Activated CD4-positive, alpha-beta T cell treated with anti-CD3 and anti-CD28 coated beads for 36 hours (primary cell): ENCODE results near the gene KLHL24. TPM values are rescaled to one million over a fixed set of nuclear protein-coding genes. Genes with fewer than 3 reads are reported as not detected.
A peak's percentile ranks its signal among the peaks of the same experiment; 100 is the strongest.
"Not testable (repeated sequence)": the region's sequence is repeated elsewhere in the genome, so short reads cannot be mapped to it uniquely, and the experiment has no call there.

Experiments
- ATAC-seq: fragments of 200-7000 bp; cut with Tn5 transposase; one replicate; pipeline ENCODE4 v1.10.0; 2021; ENCODE audit warnings: mild to moderate bottlenecking, moderate library complexity
- CTCF ChIA-PET: fragments of 350-600 bp; sonication (Branson Sonifier 250); formaldehyde crosslinking; loops from one replicate; lab custom pipeline; 2021; ENCODE audit warnings: antibody characterized with exemption; lab: Charles Lee
- POLR2A ChIA-PET: fragments of 350-600 bp; sonication (Branson Sonifier 250); formaldehyde crosslinking; loops from one replicate; lab custom pipeline; 2021; ENCODE audit warnings: antibody characterized with exemption, inconsistent platforms; lab: Charles Lee
- DNase-seq: peaks from one replicate; pipeline ENCODE4 v3.0.0-alpha.2; 2020
- H3K27ac Mint-ChIP-seq: one replicate; pipeline ENCODE4 v1.8.0; 2021; ENCODE audit warnings: mixed read lengths
- H3K27me3 Mint-ChIP-seq: one replicate; pipeline ENCODE4 v1.8.0; 2021; ENCODE audit warnings: mixed read lengths
- H3K36me3 Mint-ChIP-seq: one replicate; pipeline ENCODE4 v1.8.0; 2021; ENCODE audit warnings: low read depth, mixed read lengths
- H3K4me1 Mint-ChIP-seq: one replicate; pipeline ENCODE4 v1.8.0; 2021; ENCODE audit warnings: mixed read lengths
- H3K4me3 Mint-ChIP-seq: one replicate; pipeline ENCODE4 v1.8.0; 2021; ENCODE audit warnings: mild to moderate bottlenecking, moderate library complexity, mixed read lengths
- H3K9me3 Mint-ChIP-seq: one replicate; pipeline ENCODE4 v1.8.0; 2021; ENCODE audit warnings: low read depth, mixed read lengths
- intact Hi-C, 2 experiments: fragments of 100-400 bp; cut with DNase I in 1 of 2; cut with micrococcal nuclease in 1 of 2; formaldehyde crosslinking; loops; one replicate each; pipeline versions ENCODE4 v1.14.2 to v1.15.1; 2022 to 2024; cut with DNase I, micrococcal nuclease
- total RNA-seq, 2 experiments: library from RNA; stranded (reverse); gene quantifications; one replicate each; pipeline ENCODE4 v1.2.3, GENCODE V29; 2021

KLHL24 gene
- total RNA-seq, 2 experiments from 2014 or later, result 9.6 to 15.8 TPM

- H3K27ac Mint-ChIP-seq, result no peak overlapping the region
- ChIA-PET CTCF (interaction anchor here (1.5 kb wide), 1 partner anchor 18 kb away, joined by 5 read pairs; no protein-coding TSS in a partner anchor), POLR2A (no interaction called here)
- H3K36me3 Mint-ChIP-seq, result no peaks in the 10 kb centered on the region
- DNase-seq (no peak), ATAC-seq (no peak)
- H3K27me3 Mint-ChIP-seq, result peaks cover 1% of the 10 kb centered on the region
- intact Hi-C loops, result no loop called here
- H3K4me3 Mint-ChIP-seq, result no peak overlapping the region
- H3K9me3 Mint-ChIP-seq, result no peaks in the 10 kb centered on the region
- no peaks in the 10 kb centered on the region for H3K4me1 Mint-ChIP-seq
Observed at GRCh38 chr3:183618542-183618941, 16.9 kb upstream of the KLHL24 start.

- intact Hi-C loops, result no loop called here
- CTCF ChIA-PET, result interaction anchor here (1.5 kb wide), 1 partner anchor 18 kb away, joined by 5 read pairs; no protein-coding TSS in a partner anchor
- Mint-ChIP-seq H3K4me1 (no peaks in the 10 kb centered on the region), H3K27ac (no peak overlapping the region), H3K4me3 (no peak overlapping the region), H3K9me3 (no peaks in the 10 kb centered on the region), H3K36me3 (no peaks in the 10 kb centered on the region), H3K27me3 (peaks cover 1% of the 10 kb centered on the region)
- DNase-seq, result no peak
- ATAC-seq, result no peak
- POLR2A ChIA-PET, result interaction anchor here (0.6 kb wide), 1 partner anchor 13 kb away, joined by 3 read pairs; no protein-coding TSS in a partner anchor
Observed at GRCh38 chr3:183619010-183619409, 16.4 kb upstream of the KLHL24 start.

- H3K27me3 Mint-ChIP-seq, result peaks cover under 1% of the 10 kb centered on the region
- ATAC-seq, result no peak
- POLR2A ChIA-PET, result interaction anchor here (0.6 kb wide), 1 partner anchor 12 kb away, joined by 3 read pairs; no protein-coding TSS in a partner anchor
- H3K4me3 Mint-ChIP-seq, result no peak overlapping the region
- no peaks in the 10 kb centered on the region for H3K9me3 Mint-ChIP-seq
- intact Hi-C loops, result no loop called here
- no peaks in the 10 kb centered on the region for H3K4me1 Mint-ChIP-seq
- no peaks in the 10 kb centered on the region for H3K36me3 Mint-ChIP-seq
- CTCF ChIA-PET, result interaction anchor here (1.5 kb wide), 1 partner anchor 17 kb away, joined by 5 read pairs; no protein-coding TSS in a partner anchor
- H3K27ac Mint-ChIP-seq, result no peak overlapping the region
- DNase-seq, result no peak
Observed at GRCh38 chr3:183619624-183620251, 15.7 kb upstream of the KLHL24 start.

GRCh38 chr3:183620252-183620628 lies 15.2 kb upstream of the KLHL24 start:
- POLR2A ChIA-PET, result no interaction called here
- CTCF ChIA-PET, result no interaction called here
- Mint-ChIP-seq H3K27me3 (no peaks in the 10 kb centered on the region), H3K4me3 (no peak overlapping the region), H3K4me1 (no peaks in the 10 kb centered on the region), H3K9me3 (no peaks in the 10 kb centered on the region), H3K36me3 (no peaks in the 10 kb centered on the region), H3K27ac (no peak overlapping the region)
- no peak for DNase-seq
- intact Hi-C loops, result no loop called here
- no peak for ATAC-seq

GRCh38 chr3:183622473-183622872 lies 12.9 kb upstream of the KLHL24 start:
- H3K36me3 Mint-ChIP-seq, DNase-seq, POLR2A ChIA-PET, ATAC-seq, H3K4me1 Mint-ChIP-seq, H3K4me3 Mint-ChIP-seq, H3K9me3 Mint-ChIP-seq, H3K27me3 Mint-ChIP-seq, intact Hi-C loops, H3K27ac Mint-ChIP-seq: not testable (repeated sequence)
- CTCF ChIA-PET, result interaction anchor here (0.6 kb wide), 1 partner anchor 791 kb away, joined by 4 read pairs; no protein-coding TSS in a partner anchor

- Mint-ChIP-seq H3K27ac (no peak overlapping the region), H3K9me3 (no peaks in the 10 kb centered on the region), H3K4me1 (no peaks in the 10 kb centered on the region), H3K4me3 (no peak overlapping the region), H3K36me3 (no peaks in the 10 kb centered on the region), H3K27me3 (no peaks in the 10 kb centered on the region)
- ATAC-seq (no peak), DNase-seq (no peak)
- ChIA-PET POLR2A (no interaction called here), CTCF (interaction anchor here (0.7 kb wide), 1 partner anchor 911 kb away, joined by 3 read pairs; no protein-coding TSS in a partner anchor)
- intact Hi-C loops, result no loop called here
Observed at GRCh38 chr3:183626877-183627594, 8.4 kb upstream of the KLHL24 start.

- CTCF ChIA-PET, result interaction anchor here (0.7 kb wide), 1 partner anchor 31 kb away, joined by 3 read pairs; no protein-coding TSS in a partner anchor
- no peak overlapping the region for H3K4me3 Mint-ChIP-seq
- H3K27ac Mint-ChIP-seq, result no peak overlapping the region
- POLR2A ChIA-PET, result no interaction called here
- ATAC-seq (no peak), DNase-seq (no peak)
- H3K9me3 Mint-ChIP-seq, result no peaks in the 10 kb centered on the region
- intact Hi-C loops, result no loop called here
- no peaks in the 10 kb centered on the region for H3K36me3 Mint-ChIP-seq
- peaks cover 3% of the 10 kb centered on the region for H3K4me1 Mint-ChIP-seq
- H3K27me3 Mint-ChIP-seq, result no peaks in the 10 kb centered on the region
Observed at GRCh38 chr3:183629546-183630301, 5.7 kb upstream of the KLHL24 start.

GRCh38 chr3:183631715-183632114 lies 3.7 kb upstream of the KLHL24 start:
- intact Hi-C loops, result no loop called here
- Mint-ChIP-seq H3K9me3 (no peaks in the 10 kb centered on the region), H3K4me3 (no peak overlapping the region), H3K36me3 (no peaks in the 10 kb centered on the region), H3K27me3 (no peaks in the 10 kb centered on the region), H3K4me1 (peaks cover 9% of the 10 kb centered on the region), H3K27ac (no peak overlapping the region)
- CTCF ChIA-PET, result interaction anchor here (0.6 to 1.0 kb wide), 2 partner anchors 10 to 274 kb away, joined by 3 read pairs; no protein-coding TSS in a partner anchor
- DNase-seq (no peak), ATAC-seq (no peak)
- POLR2A ChIA-PET, result interaction anchor here (0.7 kb wide), 1 partner anchor 12 kb away, joined by 3 read pairs; no protein-coding TSS in a partner anchor

GRCh38 chr3:183632725-183633124 lies 2.7 kb upstream of the KLHL24 start:
- H3K4me3 Mint-ChIP-seq, H3K9me3 Mint-ChIP-seq, H3K36me3 Mint-ChIP-seq, POLR2A ChIA-PET, intact Hi-C loops, CTCF ChIA-PET, H3K27me3 Mint-ChIP-seq, DNase-seq, ATAC-seq, H3K27ac Mint-ChIP-seq: not testable (repeated sequence)
- H3K4me1 Mint-ChIP-seq, result peaks cover 18% of the 10 kb centered on the region

- H3K27ac Mint-ChIP-seq, result peak overlapping the region; percentile 92
- H3K4me3 Mint-ChIP-seq, result peak overlapping the region; percentile 87
- peak; percentile 15 for DNase-seq
- no peaks in the 10 kb centered on the region for H3K36me3 Mint-ChIP-seq
- POLR2A ChIA-PET, result interaction anchor here (0.6 kb wide), 1 partner anchor 204 kb away, joined by 3 read pairs; no protein-coding TSS in a partner anchor
- H3K4me1 Mint-ChIP-seq, result peaks cover 31% of the 10 kb centered on the region
- no peak for ATAC-seq
- no peaks in the 10 kb centered on the region for H3K9me3 Mint-ChIP-seq
- CTCF ChIA-PET, result interaction anchor here (0.6 to 1.6 kb wide), 4 partner anchors 62 to 449 kb away, joined by 3 to 4 read pairs (median 4); partner anchors contain the start of gene YEATS2
- no peaks in the 10 kb centered on the region for H3K27me3 Mint-ChIP-seq
- intact Hi-C loops, result loop anchor here in 1 of 2 experiments (1.0 to 5.0 kb wide), 6 partner anchors 165 to 842 kb away; partner anchors contain the start of genes ATP11B, CLCN2, EIF2B5 and POLR2H
Observed at GRCh38 chr3:183634707-183635106, 716 bp upstream of the KLHL24 start.

GRCh38 chr3:183635107-183635430 lies 354 bp upstream of the KLHL24 start:
- intact Hi-C loops, result loop anchor here in 1 of 2 experiments (1.0 to 5.0 kb wide), 6 partner anchors 166 to 843 kb away; partner anchors contain the start of genes ATP11B, CLCN2, EIF2B5 and POLR2H
- Mint-ChIP-seq H3K4me3 (peak overlapping the region; percentile 87), H3K4me1 (peaks cover 35% of the 10 kb centered on the region), H3K9me3 (no peaks in the 10 kb centered on the region), H3K27ac (peak overlapping the region; percentile 92), H3K27me3 (no peaks in the 10 kb centered on the region), H3K36me3 (no peaks in the 10 kb centered on the region)
- DNase-seq, result no peak
- no peak for ATAC-seq
- ChIA-PET CTCF (interaction anchor here (0.6 to 1.6 kb wide), 4 partner anchors 62 to 450 kb away, joined by 3 to 4 read pairs (median 4); partner anchors contain the start of gene YEATS2), POLR2A (interaction anchor here (0.6 to 2.6 kb wide), 3 partner anchors 63 to 205 kb away, joined by 3 to 19 read pairs (median 11); partner anchors contain the start of genes KLHL6 and YEATS2)
